NCI-H446 (cell line): ENCODE results near the gene USF1.
"Not testable (repeated sequence)": the region's sequence is repeated elsewhere in the genome, so short reads cannot be mapped to it uniquely, and the experiment has no call there.

ENCODE experiments used
- DNase-seq, 2 experiments: peaks; one replicate each; lab custom pipeline; 2025; lab: John Stamatoyannopoulos, UW

The USF1 gene

DNA sequence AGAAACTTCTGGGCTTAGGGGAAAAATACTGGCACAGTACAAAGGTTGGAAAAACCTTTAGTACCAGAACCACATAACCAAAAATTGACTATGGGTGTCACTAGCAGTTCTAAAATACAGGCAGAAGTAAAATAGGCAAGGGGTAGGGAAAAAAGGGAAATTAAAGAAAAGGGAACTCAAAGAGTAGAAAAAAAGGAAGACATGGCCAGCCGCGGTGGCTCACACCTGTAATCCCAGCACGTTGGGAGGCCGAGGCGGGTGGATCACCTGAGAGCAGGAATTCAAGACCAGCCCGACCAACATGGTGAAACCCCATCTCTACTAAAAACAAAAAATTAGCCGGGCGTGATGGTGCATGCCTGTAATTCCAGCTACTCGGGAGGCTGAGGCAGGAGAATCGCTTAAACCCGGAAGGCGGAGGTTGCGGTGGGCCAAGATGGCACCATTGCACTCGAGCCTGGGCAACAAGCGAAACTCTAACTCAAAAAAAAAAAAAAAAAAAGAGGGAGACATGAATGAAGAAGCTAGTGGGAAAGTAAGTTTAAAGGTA is 26.6 kb downstream of the USF1 start:
- DNase-seq, result not testable (repeated sequence)

DNA sequence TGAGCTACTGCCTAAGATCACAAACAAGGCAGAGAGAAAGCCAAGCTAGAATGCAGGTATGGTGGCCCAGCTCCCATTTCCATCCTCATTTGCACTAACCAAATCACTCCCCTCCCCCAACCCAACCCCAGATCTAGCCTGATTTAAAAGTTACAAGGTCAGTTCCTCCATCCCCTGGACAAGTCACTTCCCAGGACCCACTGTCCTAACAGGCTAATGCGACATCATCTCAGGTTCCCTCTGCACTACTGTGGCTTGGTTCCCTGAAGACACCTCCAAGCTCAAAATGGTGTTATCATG is 27.2 kb downstream of the USF1 start:
- no peak for DNase-seq

- DNase-seq, result no peak
Measured at GRCh38 chr1:161017756-161018630, 27.8 kb downstream of the USF1 start.

- DNase-seq, result not testable (repeated sequence)
Measured at GRCh38 chr1:161017181-161017580, 28.6 kb downstream of the USF1 start.

GRCh38 chr1:161016683-161017082 is 29.1 kb downstream of the USF1 start:
- not testable (repeated sequence) for DNase-seq

- no peak for DNase-seq
Measured at GRCh38 chr1:161013488-161014230, 32.1 kb downstream of the USF1 start.

GRCh38 chr1:161013131-161013487 is 32.7 kb downstream of the USF1 start:
- DNase-seq, result no peak

GRCh38 chr1:161012420-161012819 is 33.4 kb downstream of the USF1 start:
- no peak for DNase-seq

DNA sequence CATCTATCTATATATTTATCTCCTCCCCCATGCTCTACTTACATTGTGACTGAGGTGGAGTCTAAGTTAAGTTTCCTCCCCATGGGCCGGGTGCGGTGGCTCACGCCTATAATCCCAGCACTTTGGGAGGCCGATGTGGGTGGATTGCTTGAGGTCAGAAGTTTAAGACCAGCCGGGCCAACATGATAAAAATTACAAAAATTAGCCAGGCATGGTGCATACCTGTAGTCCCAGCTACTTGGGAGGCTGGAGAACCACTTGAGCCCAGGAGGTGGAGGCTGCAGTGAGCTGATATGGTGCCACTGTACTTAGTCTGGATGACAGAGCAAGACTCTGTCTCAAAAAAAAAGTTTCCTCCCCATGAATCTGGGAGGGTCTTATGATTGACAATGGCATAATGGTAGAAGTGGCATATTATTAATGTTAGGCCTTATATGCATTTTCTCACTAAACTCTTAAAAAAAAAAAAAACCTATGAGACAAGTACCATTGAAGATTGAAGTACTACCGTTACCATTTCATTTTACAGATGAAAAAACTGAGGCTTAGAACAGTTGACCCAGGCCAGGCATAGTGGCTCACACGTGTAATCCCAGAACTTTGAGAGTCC is 36.1 kb downstream of the USF1 start:
- no peak for DNase-seq

DNA sequence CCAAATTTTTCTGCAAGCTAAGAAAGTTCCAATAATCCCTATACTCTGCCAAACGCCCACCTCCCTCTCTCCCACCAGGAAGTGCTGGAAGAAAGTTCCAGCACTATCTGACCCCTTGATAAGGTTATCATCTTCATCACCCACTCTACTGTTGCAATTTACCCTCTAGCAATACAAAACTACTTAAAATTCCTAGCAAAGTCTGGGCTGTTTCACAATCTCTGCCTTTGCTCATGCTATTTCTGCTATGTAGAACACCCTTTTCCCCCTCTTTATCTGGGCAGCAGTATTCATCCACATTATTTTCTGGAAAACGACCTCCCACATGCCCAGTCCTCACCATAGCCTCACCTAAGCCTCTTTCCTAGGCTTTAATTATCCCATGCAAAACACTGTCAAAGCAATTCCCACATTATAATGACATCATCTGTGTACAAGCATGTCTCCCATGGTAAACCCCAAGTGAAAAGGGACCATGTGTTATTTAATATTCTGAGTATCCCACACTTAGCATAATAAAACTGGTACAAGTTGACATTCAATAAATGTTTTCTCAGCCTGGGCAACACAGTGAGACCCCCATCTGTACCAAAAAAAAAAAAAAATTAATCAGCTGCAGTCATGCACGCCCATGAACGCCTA is 36.8 kb downstream of the USF1 start:
- DNase-seq, result no peak

GRCh38 chr1:161007369-161007768 is 38.4 kb downstream of the USF1 start:
- DNase-seq, result no peak

DNA sequence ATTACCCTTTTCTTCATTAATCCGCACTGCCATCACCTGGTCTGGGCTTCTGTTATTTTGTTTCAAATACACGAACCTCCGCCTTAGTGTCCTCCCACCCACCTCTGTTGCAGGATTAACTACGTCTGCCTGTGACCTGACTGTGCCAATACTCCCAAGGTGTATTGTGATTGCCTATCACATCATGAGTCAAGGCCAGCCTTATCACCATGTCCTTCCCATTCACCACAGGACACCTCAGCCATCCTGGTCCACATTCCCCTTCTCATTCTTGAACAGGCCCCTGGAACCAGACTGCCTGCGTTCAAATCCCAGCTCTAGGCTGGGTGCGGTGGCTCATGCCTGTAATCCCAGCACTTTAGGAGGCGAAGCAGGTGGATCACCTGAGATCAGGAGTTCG is 39.2 kb downstream of the USF1 start:
- DNase-seq, result no peak

DNA sequence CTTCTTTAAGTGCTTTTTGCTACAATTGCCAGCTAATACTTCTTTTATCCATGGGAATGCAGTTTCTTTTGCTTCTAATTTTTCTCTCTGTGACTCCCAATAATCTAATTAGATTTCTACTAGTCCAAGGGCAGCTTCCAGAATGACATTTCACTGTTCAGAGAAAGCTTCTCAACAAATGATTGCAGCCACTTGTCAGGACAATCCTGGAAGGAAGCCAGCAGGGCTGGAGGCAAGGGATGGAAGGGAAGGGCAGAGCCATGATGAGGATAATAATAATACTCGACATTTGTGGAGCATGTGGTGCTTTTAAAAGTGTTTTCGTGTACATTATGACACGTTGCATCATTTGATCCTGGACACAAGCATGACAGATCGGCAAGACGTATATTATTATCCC is 44.3 kb downstream of the USF1 start:
- DNase-seq, result no peak

DNA sequence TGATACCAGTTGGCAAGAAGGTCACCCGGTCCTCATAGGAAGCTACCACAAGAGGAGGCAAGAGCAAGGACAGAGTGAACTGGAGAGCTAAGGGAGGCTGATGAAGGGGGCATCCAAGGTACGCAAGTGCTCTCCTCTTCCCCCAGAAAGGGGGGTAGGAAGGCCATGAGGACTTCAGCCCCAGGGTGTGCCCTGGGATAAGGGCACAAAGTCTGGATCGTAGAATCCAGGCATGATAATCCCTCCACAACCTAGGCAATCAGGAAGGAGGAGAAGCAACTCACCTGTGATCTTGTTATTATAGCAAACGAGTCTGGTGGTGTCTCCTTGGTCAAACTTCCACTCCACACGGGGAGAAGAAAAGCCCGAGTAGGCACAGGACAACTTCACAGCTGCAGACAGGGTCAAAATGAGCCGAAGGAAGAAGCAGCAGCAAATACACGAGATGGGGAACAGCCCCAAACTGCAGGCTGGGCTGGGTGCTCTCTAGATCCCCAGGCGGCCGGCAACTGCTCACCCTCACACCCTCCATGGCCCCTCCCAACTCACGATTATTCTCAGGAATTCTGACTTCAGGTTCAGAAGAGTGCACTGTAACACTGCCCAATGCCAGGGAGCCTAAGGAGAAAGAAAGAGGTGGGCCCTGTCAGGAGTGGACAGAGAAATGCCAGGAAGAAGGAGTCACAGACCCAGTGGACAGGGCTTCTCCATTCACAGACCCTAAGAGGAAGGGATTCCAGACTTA is 44.9 kb downstream of the USF1 start:
- no peak for DNase-seq

- DNase-seq, result no peak
Measured at GRCh38 chr1:160999376-160999775, 46.4 kb downstream of the USF1 start.

GRCh38 chr1:160997323-160998038 is 48.3 kb downstream of the USF1 start:
- peak in 1 of 2 experiments; percentile 25 for DNase-seq

DNA sequence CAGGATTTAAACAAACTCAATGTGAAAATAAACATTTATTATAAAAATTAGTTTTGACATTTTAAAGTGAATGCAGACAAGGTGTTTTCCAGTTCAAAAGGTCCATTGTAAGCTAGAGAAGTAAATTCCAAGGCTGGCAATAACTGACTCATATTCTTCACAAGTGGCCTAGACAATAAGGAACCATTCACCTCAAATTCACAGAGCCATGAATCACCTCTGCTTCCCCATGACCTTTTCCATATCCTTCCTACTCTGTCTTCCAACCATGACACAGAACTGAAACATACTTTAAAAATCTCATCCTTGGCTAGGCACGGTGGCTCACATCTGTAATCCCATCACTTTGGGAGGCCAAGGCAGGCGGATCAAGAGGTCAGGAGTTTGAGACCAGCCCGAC is 49.6 kb downstream of the USF1 start:
- DNase-seq, result no peak

- peak in 1 of 2 experiments; percentile 13 for DNase-seq
Measured at GRCh38 chr1:160993544-160994193, 52.1 kb downstream of the USF1 start.

GRCh38 chr1:160992036-160992435 is 53.7 kb downstream of the USF1 start:
- not testable (repeated sequence) for DNase-seq
